ENCODE data around the gene PUS3.

Gene PUS3

GRCh38 chr11:125944350-125945010 lies 41.5 kb upstream of the PUS3 start:
- H3K4me3 ChIP-seq (replicated peaks; ENCODE audit: low read depth, low read length) = no peak overlapping the region
- no peak for TF ChIP-seq CTCF (IDR thresholded peaks at IDR 0.05; ENCODE audit: low read depth, low read length, missing control alignments)
- no peak for DNase-seq (ENCODE audit: extremely low read depth, low read depth)

GRCh38 chr11:125943661-125944349 lies 40.8 kb upstream of the PUS3 start:
- H3K4me3 ChIP-seq (replicated peaks; ENCODE audit: low read depth, low read length) = no peak overlapping the region
- no peak for DNase-seq (ENCODE audit: extremely low read depth, low read depth)
- TF ChIP-seq CTCF (IDR thresholded peaks at IDR 0.05; ENCODE audit: low read depth, low read length, missing control alignments) = no peak

DNA sequence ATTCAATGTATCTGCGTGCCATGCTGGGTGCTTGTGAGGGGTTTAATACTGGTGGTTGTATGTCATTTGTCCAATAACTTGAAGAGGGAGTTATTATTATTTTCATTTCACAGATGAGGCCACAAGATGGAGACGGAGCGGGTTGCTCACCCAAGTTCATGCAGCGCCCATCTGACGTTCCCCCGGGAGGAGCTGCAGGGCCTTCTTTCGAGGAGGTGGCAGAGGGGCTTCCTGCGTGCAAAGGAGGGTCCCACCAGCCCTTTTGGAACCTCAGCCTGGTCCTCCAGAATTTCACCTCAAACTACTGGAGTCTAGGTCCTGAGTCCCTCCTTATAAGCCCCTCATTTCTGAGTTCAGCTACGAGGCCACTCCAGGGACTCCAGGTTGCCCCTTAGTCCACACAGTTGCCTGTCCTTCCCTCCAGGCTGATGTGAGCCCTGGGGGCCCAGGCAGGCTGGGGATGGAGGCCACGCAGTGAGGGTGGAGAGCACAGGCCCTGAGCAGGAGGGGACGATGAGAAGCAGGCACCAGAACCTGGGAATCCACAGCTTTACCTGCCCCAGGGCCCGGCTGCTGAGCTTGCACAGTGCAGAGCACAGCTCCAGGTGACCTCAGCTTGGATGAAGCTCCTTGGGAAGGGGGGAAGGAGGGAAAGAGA lies 39.9 kb upstream of the PUS3 start:
- no peak for DNase-seq (ENCODE audit: extremely low read depth, low read depth)
- TF ChIP-seq CTCF (IDR thresholded peaks at IDR 0.05; ENCODE audit: low read depth, low read length, missing control alignments) = no peak
- H3K4me3 ChIP-seq (replicated peaks; ENCODE audit: low read depth, low read length) = no peak overlapping the region

DNA sequence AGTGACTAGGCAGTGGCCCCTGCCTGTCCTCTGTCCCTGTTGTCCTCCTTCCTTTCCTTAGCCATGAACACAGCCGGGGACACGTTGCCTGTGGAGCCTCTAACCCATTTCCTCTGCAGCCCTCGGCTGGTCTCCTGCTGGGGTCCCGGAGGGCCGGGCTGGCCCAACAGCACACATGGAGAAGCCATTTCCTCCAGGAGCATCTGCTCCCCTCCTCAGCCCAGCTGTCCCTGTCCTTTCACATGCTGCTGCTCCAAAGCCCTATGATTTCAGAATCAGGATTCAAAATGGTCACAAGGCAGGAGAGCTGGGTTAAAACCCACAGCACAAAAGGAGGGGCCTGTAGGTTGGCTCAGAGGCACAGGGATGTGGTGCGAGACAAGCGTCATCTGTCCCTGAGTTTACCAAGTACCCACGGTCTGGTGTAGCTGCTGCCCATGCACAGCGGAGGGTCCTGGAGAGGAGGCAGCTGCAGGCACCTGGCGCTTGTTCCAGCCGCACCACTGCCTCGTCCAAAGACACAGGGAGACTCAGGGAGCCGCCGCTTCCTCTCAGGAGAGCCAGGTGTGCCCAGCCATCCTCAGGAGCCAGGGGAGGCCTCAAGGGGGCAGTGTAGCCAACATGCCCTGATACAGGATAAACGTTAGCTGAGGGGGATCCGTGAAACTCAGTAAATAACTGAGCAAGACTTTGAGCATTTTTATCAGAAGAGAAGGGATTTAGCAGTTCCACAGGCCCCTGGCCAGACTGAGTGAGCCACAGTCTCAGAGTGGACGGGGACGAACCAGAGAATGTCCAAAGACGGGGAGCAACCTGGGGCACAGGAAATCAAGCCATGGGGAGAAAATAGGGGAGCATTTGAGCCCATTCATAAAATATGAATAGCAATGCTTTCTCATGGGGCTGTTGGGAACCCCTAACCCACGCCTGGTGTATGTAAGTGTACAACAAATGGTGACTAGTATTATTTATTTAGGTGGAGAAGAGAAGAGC lies 38.9 kb upstream of the PUS3 start:
- no peak for DNase-seq (ENCODE audit: extremely low read depth, low read depth)
- TF ChIP-seq CTCF (IDR thresholded peaks at IDR 0.05; ENCODE audit: low read depth, low read length, missing control alignments) = peak; percentile 83
- no peak overlapping the region for H3K4me3 ChIP-seq (replicated peaks; ENCODE audit: low read depth, low read length)

- H3K4me3 ChIP-seq (replicated peaks; ENCODE audit: low read depth, low read length) = no peak overlapping the region
- no peak for DNase-seq (ENCODE audit: extremely low read depth, low read depth)
- TF ChIP-seq CTCF (IDR thresholded peaks at IDR 0.05; ENCODE audit: low read depth, low read length, missing control alignments) = no peak
These were observed 38.2 kb upstream of the PUS3 start for GRCh38 chr11:125941267-125941618.

DNA sequence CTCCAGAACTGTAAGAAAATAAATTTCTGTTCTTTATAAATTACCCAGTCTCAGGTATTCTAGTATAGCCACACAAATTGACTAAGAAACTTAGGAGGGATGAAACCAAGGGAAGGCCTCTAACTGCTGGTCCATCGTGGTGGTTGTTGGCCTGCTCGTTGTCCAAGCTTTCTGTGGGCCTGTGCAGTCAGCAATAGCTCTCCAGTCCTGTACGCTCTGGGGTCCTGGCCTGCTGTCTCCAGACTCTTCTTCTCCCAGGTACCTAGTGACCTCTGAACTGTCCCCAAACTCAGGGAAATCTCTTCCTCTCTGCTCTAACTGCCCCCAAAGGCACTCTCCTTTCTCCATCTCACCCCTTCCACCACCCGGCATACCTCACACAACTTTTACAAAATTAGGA lies 37.1 kb upstream of the PUS3 start:
- no peak overlapping the region for H3K4me3 ChIP-seq (replicated peaks; ENCODE audit: low read depth, low read length)
- TF ChIP-seq CTCF (IDR thresholded peaks at IDR 0.05; ENCODE audit: low read depth, low read length, missing control alignments) = no peak
- DNase-seq (ENCODE audit: extremely low read depth, low read depth) = no peak

Data from HFF-Myc (cell line).